SKM-1 treated with dmso at 0.1 percent for 144 hours (cell line): Measurements from ENCODE around the gene ATP2B2.

Experiments
- DNase-seq: peaks from one replicate; lab custom pipeline; 2025; ENCODE audit not compliant: unreplicated experiment; lab: John Stamatoyannopoulos, UW

ATP2B2 gene

GRCh38 chr3:10453431-10454163 lies 51.8 kb downstream of the ATP2B2 start:
- no peak for DNase-seq

- no peak for DNase-seq
Measured at GRCh38 chr3:10450494-10451440, 54.6 kb downstream of the ATP2B2 start.

- no peak for DNase-seq
Measured at GRCh38 chr3:10449436-10449835, 56.0 kb downstream of the ATP2B2 start.

- DNase-seq: no peak
Measured at GRCh38 chr3:10448544-10448943, 56.8 kb downstream of the ATP2B2 start.

GRCh38 chr3:10447527-10448260 lies 57.7 kb downstream of the ATP2B2 start:
- no peak for DNase-seq

GRCh38 chr3:10447110-10447509 lies 58.3 kb downstream of the ATP2B2 start:
- no peak for DNase-seq

- no peak for DNase-seq
Measured at GRCh38 chr3:10445561-10446175, 59.7 kb downstream of the ATP2B2 start.

GRCh38 chr3:10444511-10444910 lies 60.9 kb downstream of the ATP2B2 start:
- no peak for DNase-seq

- no peak for DNase-seq
Measured at GRCh38 chr3:10444110-10444429, 61.3 kb downstream of the ATP2B2 start.

- DNase-seq: no peak
Measured at GRCh38 chr3:10443272-10444109, 61.9 kb downstream of the ATP2B2 start.

GRCh38 chr3:10442151-10442795 lies 63.1 kb downstream of the ATP2B2 start:
- DNase-seq: no peak

- DNase-seq: no peak
Measured at GRCh38 chr3:10440684-10441083, 64.7 kb downstream of the ATP2B2 start.

- no peak for DNase-seq
Measured at GRCh38 chr3:10438902-10439610, 66.3 kb downstream of the ATP2B2 start.

GRCh38 chr3:10437995-10438901 lies 67.1 kb downstream of the ATP2B2 start:
- DNase-seq: peak; percentile 9

GRCh38 chr3:10437272-10437994 lies 68.0 kb downstream of the ATP2B2 start:
- no peak for DNase-seq

- no peak for DNase-seq
Measured at GRCh38 chr3:10435850-10436249, 69.5 kb downstream of the ATP2B2 start.

GRCh38 chr3:10434938-10435336 lies 70.4 kb downstream of the ATP2B2 start:
- DNase-seq: no peak
